ENCODE data around the gene KITLG. TPM values are rescaled to one million over a fixed set of nuclear protein-coding genes. Genes with fewer than 3 reads are reported as not detected.
"Not testable (repeated sequence)": the region's sequence is repeated elsewhere in the genome, so short reads cannot be mapped to it uniquely, and the experiment has no call there.

KITLG gene
- polyA plus RNA-seq (2011; rRNA removed) (25.2 and 35.3 TPM in 2 replicates), polyA minus RNA-seq (2011; rRNA and poly(A)+ RNA removed) (27.5 and 42.8 TPM in 2 replicates)

GRCh38 chr12:88580051-88580871 lies at the start of gene KITLG:
Gene KITLG (minus strand): TSS chr12:88580471. CDS start chr12:88580278, 193 bp downstream.
- DNase-seq (ENCODE audit: low read depth, low spot score) = peak; percentile 77
- Histone ChIP-seq H3K27ac (ENCODE audit: low read depth, low read length) (peak within 1 kb of the TSS; percentile 68), H3K27me3 (ENCODE audit: control insufficient read depth, insufficient read depth, low read length) (no peaks in the 10 kb centered on the region), H3K9me3 (ENCODE audit: control insufficient read depth, insufficient read depth, low read length) (no peaks in the 10 kb centered on the region; the same call in 1 of the 2 replicates), H3K4me3 (ENCODE audit: low read depth, low read length) (peak within 1 kb of the TSS; percentile 85)
- POLR2A ChIA-PET = interaction anchor here (0.7 to 1.7 kb wide), 17 partner anchors 9 to 414 kb away, joined by 3 to 14 read pairs (median 4); no protein-coding TSS in a partner anchor
- peak; percentile 57 for TF ChIP-seq CTCF (IDR thresholded peaks at IDR 0.05; ENCODE audit: low read depth, low read length)
- CTCF ChIA-PET = interaction anchor here (0.6 to 4.1 kb wide), 20 partner anchors 10 to 472 kb away, joined by 3 to 18 read pairs (median 3); no protein-coding TSS in a partner anchor

GRCh38 chr12:88628856-88629509 lies 48.7 kb upstream of the KITLG start:
- no peak for DNase-seq (ENCODE audit: low read depth, low spot score)
- H3K9me3 ChIP-seq (ENCODE audit: control insufficient read depth, insufficient read depth, low read length) = no peaks in the 10 kb centered on the region
- ChIA-PET CTCF (no interaction called here), POLR2A (interaction anchor here (1.0 kb wide), 1 partner anchor 10 kb away, joined by 3 read pairs; no protein-coding TSS in a partner anchor)
- TF ChIP-seq CTCF (IDR thresholded peaks at IDR 0.05; ENCODE audit: low read depth, low read length) = no peak
- H3K27ac ChIP-seq (ENCODE audit: low read depth, low read length) = no peak overlapping the region
- no peak overlapping the region for H3K4me3 ChIP-seq (ENCODE audit: low read depth, low read length)
- no peaks in the 10 kb centered on the region for H3K27me3 ChIP-seq (ENCODE audit: control insufficient read depth, insufficient read depth, low read length)

GRCh38 chr12:88628035-88628434 lies 47.8 kb upstream of the KITLG start:
- POLR2A ChIA-PET = interaction anchor here (1.3 kb wide), 1 partner anchor 11 kb away, joined by 3 read pairs; no protein-coding TSS in a partner anchor
- H3K27me3 ChIP-seq (ENCODE audit: control insufficient read depth, insufficient read depth, low read length); DNase-seq (ENCODE audit: low read depth, low spot score); H3K9me3 ChIP-seq (ENCODE audit: control insufficient read depth, insufficient read depth, low read length); H3K27ac ChIP-seq (ENCODE audit: low read depth, low read length); H3K4me3 ChIP-seq (ENCODE audit: low read depth, low read length): not testable (repeated sequence)
- CTCF ChIA-PET = interaction anchor here (0.8 to 1.0 kb wide), 2 partner anchors 11 to 14 kb away, joined by 3 read pairs; no protein-coding TSS in a partner anchor

GRCh38 chr12:88627501-88627900 lies 47.2 kb upstream of the KITLG start:
- no peaks in the 10 kb centered on the region for H3K9me3 ChIP-seq (ENCODE audit: control insufficient read depth, insufficient read depth, low read length)
- DNase-seq (ENCODE audit: low read depth, low spot score) = no peak
- no peaks in the 10 kb centered on the region for H3K27me3 ChIP-seq (ENCODE audit: control insufficient read depth, insufficient read depth, low read length)
- POLR2A ChIA-PET = interaction anchor here (1.3 kb wide), 1 partner anchor 12 kb away, joined by 3 read pairs; no protein-coding TSS in a partner anchor
- H3K4me3 ChIP-seq (ENCODE audit: low read depth, low read length) = no peak overlapping the region
- CTCF ChIA-PET = interaction anchor here (0.8 to 1.0 kb wide), 2 partner anchors 11 to 15 kb away, joined by 3 read pairs; no protein-coding TSS in a partner anchor
- no peak overlapping the region for H3K27ac ChIP-seq (ENCODE audit: low read depth, low read length)
- TF ChIP-seq CTCF (IDR thresholded peaks at IDR 0.05; ENCODE audit: low read depth, low read length) = no peak

- no peaks in the 10 kb centered on the region for H3K9me3 ChIP-seq (ENCODE audit: control insufficient read depth, insufficient read depth, low read length)
- no peak for DNase-seq (ENCODE audit: low read depth, low spot score)
- ChIA-PET CTCF (interaction anchor here (0.6 kb wide), 1 partner anchor 486 kb away, joined by 9 read pairs; no protein-coding TSS in a partner anchor), POLR2A (no interaction called here)
- H3K4me3 ChIP-seq (ENCODE audit: low read depth, low read length) = no peak overlapping the region
- TF ChIP-seq CTCF (IDR thresholded peaks at IDR 0.05; ENCODE audit: low read depth, low read length) = no peak
- H3K27ac ChIP-seq (ENCODE audit: low read depth, low read length) = no peak overlapping the region
- H3K27me3 ChIP-seq (ENCODE audit: control insufficient read depth, insufficient read depth, low read length) = no peaks in the 10 kb centered on the region
Observed at GRCh38 chr12:88625356-88625755, 45.1 kb upstream of the KITLG start.

All from AG04450 (cell line).